ENCODE measurements around the gene FGF2. TPM values are rescaled to one million over a fixed set of nuclear protein-coding genes. Genes with fewer than 3 reads are reported as not detected.
A peak's percentile ranks its signal among the peaks of the same experiment; 100 is the strongest.

Gene FGF2
- total RNA-seq, 1 experiment from 2014 or later: 115 TPM

GRCh38 chr4:122832732-122833131 is 6.1 kb downstream of the FGF2 start (continued):
- TF ChIP-seq ATF6 (CRISPR knock-in tag; IDR thresholded peaks at IDR 0.05) (no peak), ERG (CRISPR knock-in tag; IDR thresholded peaks at IDR 0.05) (no peak), TEAD1 (CRISPR knock-in tag; IDR thresholded peaks at IDR 0.05) (no peak), FOXK1 (CRISPR knock-in tag; IDR thresholded peaks at IDR 0.05) (no peak), RELA (CRISPR knock-in tag; IDR thresholded peaks at IDR 0.05; ENCODE audit: borderline replicate concordance) (no peak), FOXJ3 (CRISPR knock-in tag; IDR thresholded peaks at IDR 0.05; ENCODE audit: borderline replicate concordance) (no peak), PREB (CRISPR knock-in tag; IDR thresholded peaks at IDR 0.05; ENCODE audit: borderline replicate concordance) (no peak)

GRCh38 chr4:122833999-122834398 is 7.4 kb downstream of the FGF2 start:
- 0 out of 2 replicates have a peak, but pooled peaks cover under 1% of the 10 kb centered on the region for H3K9me3 Mint-ChIP-seq
- H3K4me3 Mint-ChIP-seq: peak overlapping the region; percentile 14
- CTCF ChIA-PET: no interaction called here
- peaks cover 45% of the 10 kb centered on the region for H3K36me3 Mint-ChIP-seq
- peak; percentile 70 for ATAC-seq
- DNase-seq (ENCODE audit: low spot score): peak; percentile 40
- no peaks in the 10 kb centered on the region for H3K27me3 Mint-ChIP-seq (ENCODE audit: low read depth)
- peaks cover 39% of the 10 kb centered on the region for H3K4me1 Mint-ChIP-seq
- POLR2A ChIA-PET: no interaction called here
- H3K27ac Mint-ChIP-seq: peak overlapping the region; percentile 48; the same call in 1 of the 2 replicates
- no peak for TF ChIP-seq CBFB (CRISPR knock-in tag; IDR thresholded peaks at IDR 0.05; ENCODE audit: low read depth)
- TF ChIP-seq CREM (CRISPR knock-in tag; IDR thresholded peaks at IDR 0.05): no peak
- TF ChIP-seq ZNF121 (CRISPR knock-in tag; IDR thresholded peaks at IDR 0.05): no peak
- TF ChIP-seq ZNF423 (CRISPR knock-in tag; IDR thresholded peaks at IDR 0.05): no peak
- no peak for TF ChIP-seq ARID4B (CRISPR knock-in tag; IDR thresholded peaks at IDR 0.05; ENCODE audit: borderline replicate concordance)
- no peak for TF ChIP-seq ATF3 (CRISPR knock-in tag; conservative IDR thresholded peaks at IDR 0.05)
- no peak for TF ChIP-seq GTF2I (CRISPR knock-in tag; conservative IDR thresholded peaks at IDR 0.05)
- no peak for TF ChIP-seq USF1 (CRISPR knock-in tag; IDR thresholded peaks at IDR 0.05)
- no peak for TF ChIP-seq ZNF263 (CRISPR knock-in tag; IDR thresholded peaks at IDR 0.05; ENCODE audit: low read depth)
- TF ChIP-seq E2F1 (CRISPR knock-in tag; IDR thresholded peaks at IDR 0.05): no peak
- no peak for TF ChIP-seq SP1 (CRISPR knock-in tag; conservative IDR thresholded peaks at IDR 0.05)
- TF ChIP-seq NFATC4 (CRISPR knock-in tag; IDR thresholded peaks at IDR 0.05): no peak
- TF ChIP-seq STAT6 (CRISPR knock-in tag; conservative IDR thresholded peaks at IDR 0.05; ENCODE audit: low read depth): no peak
- no peak for TF ChIP-seq TP53 (CRISPR knock-in tag; IDR thresholded peaks at IDR 0.05)
- no peak for TF ChIP-seq MAX (CRISPR knock-in tag; IDR thresholded peaks at IDR 0.05)
- no peak for TF ChIP-seq FOXK1 (CRISPR knock-in tag; IDR thresholded peaks at IDR 0.05)
